K562 (cell line): ENCODE measurements around the gene ANO4. TPM values are rescaled to one million over a fixed set of nuclear protein-coding genes. Genes with fewer than 3 reads are reported as not detected.

ENCODE experiments used
- ATAC-seq: fragments of 200-7000 bp; cut with Tn5 transposase; 3 replicates; pipeline ENCODE4 v1.9.1; 2020; ENCODE audit warnings: moderate library complexity
- BruUV-seq: library from RNA; stranded (reverse); fragments of 400-500 nt; replicated peaks from 2 replicates; lab custom pipeline; 2021; lab: Mats Ljungman, UMichigan
- CTCF ChIA-PET: fragments of 300-600 bp; formaldehyde crosslinking; extraction: SDS; loops from one replicate; lab custom pipeline; 2021; ENCODE audit warnings: low intra/inter-chr PET ratio; lab: Yijun Ruan, JAX
- POLR2A ChIA-PET: fragments of 300-600, 350-650 bp; sonication (Branson Sonifier 250); formaldehyde crosslinking; extraction: SDS; loops from one replicate; lab custom pipeline; 2021; ENCODE audit warnings: antibody characterized with exemption, inconsistent platforms; lab: Yijun Ruan, JAX
- DNase-seq, 4 experiments: peaks; one replicate each; pipeline versions ENCODE4 v3.0.0 to v3.0.0-alpha.2; 2011 to 2018; ENCODE audit warnings: low spot score in 3 of 4, mixed read lengths in 3 of 4; ENCODE audit errors: extremely low read depth in 1 of 4
- FAIRE-seq: peaks from 2 replicates; lab custom pipeline; 2011; peaks lifted over from hg19 to GRCh38; lab: Jason Lieb, UNC
- H2AFZ ChIP-seq: 2 replicates; pipeline ENCODE4 v1.6.0; 2011; ENCODE audit warnings: low read depth, low read length, control low read depth, inconsistent platforms
- H3K27ac ChIP-seq: fragments of 200-600 bp; 3 replicates; pipeline ENCODE4 v1.8.0; 2011; ENCODE audit warnings: low read depth, mild to moderate bottlenecking, control low read depth, inconsistent platforms, low read length, moderate library complexity, mixed read lengths; ENCODE audit errors: extremely low read depth
- H3K27me3 ChIP-seq, 2 experiments: fragments of 300-600 bp in 1 of 2; 2 replicates in 1 of 2; 3 replicates in 1 of 2; pipeline versions ENCODE4 v1.6.0 to v1.8.0; 2011; ENCODE audit warnings: inconsistent platforms in 2 of 2, low read length in 2 of 2, mild to moderate bottlenecking in 1 of 2, mixed read lengths in 1 of 2, moderate library complexity in 1 of 2; ENCODE audit not compliant: control insufficient read depth in 2 of 2, insufficient read depth in 2 of 2
- H3K36me3 ChIP-seq: fragments of 300-600 bp; 3 replicates; pipeline ENCODE4 v1.8.0; 2011; ENCODE audit warnings: mild to moderate bottlenecking, low read length, inconsistent platforms; ENCODE audit not compliant: control insufficient read depth, insufficient read depth
- H3K4me1 ChIP-seq, 2 experiments: fragments of 200-600 bp in 1 of 2; replicated peaks in 1 of 2; 2 replicates in 1 of 2; 3 replicates in 1 of 2; pipeline versions ENCODE4 v1.5.1 to v1.8.0; 2011; ENCODE audit warnings: inconsistent platforms in 2 of 2, low read length in 2 of 2, mild to moderate bottlenecking in 1 of 2, mixed read lengths in 1 of 2, moderate library complexity in 1 of 2; ENCODE audit not compliant: control insufficient read depth in 2 of 2, insufficient read depth in 2 of 2
- H3K4me2 ChIP-seq: 2 replicates; pipeline ENCODE4 v1.6.1; 2011; ENCODE audit warnings: low read length, control low read depth, inconsistent platforms, mixed read lengths; ENCODE audit not compliant: insufficient read depth
- H3K4me3 ChIP-seq: fragments of 200-600 bp; sonication (generic), shearing (Covaris generic); 2 replicates; pipeline ENCODE4 v1.5.1; 2016; ENCODE audit warnings: control low read depth, inconsistent platforms
- H3K79me2 ChIP-seq: fragments of 200-600 bp; 3 replicates; pipeline ENCODE4 v1.8.0; 2011; ENCODE audit warnings: low read length, inconsistent platforms; ENCODE audit not compliant: control insufficient read depth, insufficient read depth
- H3K9ac ChIP-seq, 2 experiments: 2 replicates each; pipeline versions ENCODE4 v1.6.0 to v1.6.1; 2011; ENCODE audit warnings: low read depth in 2 of 2, low read length in 2 of 2, control low read depth in 1 of 2, inconsistent platforms in 1 of 2, mild to moderate bottlenecking in 1 of 2, mixed read lengths in 1 of 2; ENCODE audit not compliant: insufficient read depth in 1 of 2
- H3K9me1 ChIP-seq: one replicate; pipeline ENCODE4 v1.6.0; 2011; ENCODE audit warnings: inconsistent platforms, mild to moderate bottlenecking, low read length, moderate library complexity; ENCODE audit not compliant: control insufficient read depth, insufficient read depth
- H3K9me3 ChIP-seq: replicated peaks from 2 replicates; pipeline ENCODE4 v1.5.1; 2011; ENCODE audit warnings: low read depth, low read length, inconsistent platforms; ENCODE audit not compliant: control insufficient read depth, insufficient read depth
- H4K20me1 ChIP-seq: replicated peaks from 2 replicates; pipeline ENCODE4 v1.6.1; 2011; ENCODE audit warnings: low read length, inconsistent platforms, mixed read lengths; ENCODE audit not compliant: control insufficient read depth, insufficient read depth
- CXXC5 ChIP-seq: fragments of 250-450 bp; sonication (Bioruptor Pico); IDR thresholded peaks from 2 replicates; pipeline ENCODE4 v1.8.0; 2022; ENCODE audit warnings: inconsistent platforms, mild to moderate bottlenecking, moderate library complexity
- EP300 ChIP-seq: IDR thresholded peaks from 2 replicates; pipeline ENCODE4 v1.6.1; 2012; ENCODE audit warnings: low read length, improper control_type of control experiment
- HDAC6 ChIP-seq: IDR thresholded peaks from 2 replicates; pipeline ENCODE4 v1.6.1; 2012; ENCODE audit warnings: low read depth, mild to moderate bottlenecking, control low read depth, inconsistent platforms, low read length, moderate library complexity
- MEF2D ChIP-seq: conservative IDR thresholded peaks from 2 replicates; pipeline ENCODE4 v1.6.1; 2016; ENCODE audit warnings: low read depth, missing genetic modification characterization, missing compliant biosample characterization
- NBN ChIP-seq: fragments of 450-650 bp; IDR thresholded peaks from 2 replicates; pipeline ENCODE4 v1.6.1; 2016; ENCODE audit warnings: low read depth, mild to moderate bottlenecking
- NFE2 ChIP-seq: IDR thresholded peaks from 2 replicates; pipeline ENCODE4 v1.6.1; 2014; ENCODE audit warnings: antibody characterized with exemption, low read depth
- NFIC ChIP-seq: fragments of 450-650 bp; IDR thresholded peaks from 2 replicates; pipeline ENCODE4 v1.6.1; 2017; ENCODE audit warnings: mild to moderate bottlenecking, inconsistent platforms
- PCBP1 ChIP-seq: fragments of 200-400 bp; formaldehyde crosslinking; IDR thresholded peaks from 2 replicates; pipeline ENCODE4 v1.6.1; 2018; ENCODE audit warnings: mild to moderate bottlenecking, low read depth, low read length; ENCODE audit not compliant: poor library complexity, severe bottlenecking
- STAT5A ChIP-seq: IDR thresholded peaks from 2 replicates; pipeline ENCODE4 v1.6.1; 2012; ENCODE audit warnings: low read length, inconsistent platforms, borderline replicate concordance
- TCF3 ChIP-seq: sonication (generic); formaldehyde crosslinking; IDR thresholded peaks from 2 replicates; pipeline ENCODE4 v1.4.0; 2020; ENCODE audit warnings: mild to moderate bottlenecking, missing genetic modification reagents
- ZNF589 ChIP-seq: fragments of 200-800 bp; sonication (Bioruptor generic); IDR thresholded peaks from 2 replicates; pipeline ENCODE4 v1.6.1; 2016; ENCODE audit warnings: low read depth, missing genetic modification characterization, missing compliant biosample characterization
- WGBS: fragments of 100-300 bp; shearing (Covaris generic); methylation state at CpG from one replicate; pipeline ENCODE4 v1.1.6; 2016; ENCODE audit warnings: low coverage, mixed read lengths; ENCODE audit not compliant: insufficient coverage; ENCODE audit errors: missing lambda C conversion rate; 5-methylcytosine and 5-hydroxymethylcytosine counted together
- in situ Hi-C: fragments of 300-500 bp; cut with MboI; formaldehyde crosslinking; loops from 4 replicates; pipeline ENCODE4 v1.15.0; 2018; ENCODE audit warnings: inconsistent platforms, mixed read lengths
- intact Hi-C: fragments of 100-400 bp; cut with micrococcal nuclease; formaldehyde crosslinking; loops from 2 replicates; pipeline ENCODE4 v1.14.2; 2022
- polyA plus RNA-seq, 8 experiments: library from polyadenylated mRNA; depleted of rRNA in 4 of 8; stranded (reverse) in 5 of 8; unstranded in 3 of 8; fragments of >200 nt; fragmentation: Nextera tagmentation in 2 of 8; fragmentation: Illumina TruSeq in 1 of 8; extraction: Ambion mirVana in 2 of 8; extraction: Trizol in 1 of 8; gene quantifications; 2 replicates each; pipeline versions ENCODE4 v1.2.1 to v1.2.3, GENCODE V29; 2011 to 2014; ENCODE audit warnings: inconsistent platforms in 1 of 8, missing spikeins in 1 of 8
- total RNA-seq, 7 experiments: library from RNA; depleted of rRNA in 6 of 7; stranded (reverse); fragments of >200 nt in 6 of 7; fragmentation: Illumina TruSeq in 2 of 7; extraction: Trizol in 2 of 7; gene quantifications; 2 replicates each; pipeline versions ENCODE4 v1.2.1 to v1.2.3, GENCODE V29; 2011 to 2021; ENCODE audit warnings: low replicate concordance in 1 of 7

The ANO4 gene
- total and polyA plus RNA-seq, 9 of the 15 experiments (the other 6 are each of a cell fraction or from before 2014, with no cell fraction given), result not detected

DNA sequence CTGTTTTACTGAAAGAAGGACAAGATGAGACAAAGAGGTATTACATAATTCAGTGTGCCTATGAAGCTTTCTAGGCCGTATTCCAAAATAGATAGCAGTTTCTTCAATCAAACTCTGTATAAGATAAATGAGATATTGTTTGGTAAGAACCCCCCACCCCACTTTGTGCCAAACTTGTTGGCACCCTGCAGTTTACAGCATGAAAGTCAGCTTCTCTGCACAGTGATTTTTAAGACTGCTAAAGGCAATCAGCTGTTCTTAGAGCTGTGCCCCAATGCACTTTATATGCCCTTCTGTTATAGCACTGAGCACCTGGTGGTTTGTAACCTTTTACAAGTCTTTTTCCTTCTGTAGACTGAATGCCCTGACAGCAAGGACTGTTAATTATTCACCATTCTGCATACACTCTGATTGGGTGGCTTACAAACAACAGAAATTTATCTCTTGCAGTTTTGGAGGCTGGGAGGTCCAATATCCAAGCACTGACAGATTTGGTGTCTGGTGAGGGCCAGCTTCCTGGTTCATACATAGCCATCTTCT is 76.7 kb downstream of the ANO4 start:
- FAIRE-seq, result no peak
- no peaks in the 10 kb centered on the region for H3K36me3 ChIP-seq
- H3K9ac ChIP-seq, result no peak overlapping the region
- H3K9me1 ChIP-seq, result no peaks in the 10 kb centered on the region
- H3K9me3 ChIP-seq, result no peaks in the 10 kb centered on the region
- intact Hi-C loops, result no loop called here
- in situ Hi-C loops, result no loop called here
- H2AFZ ChIP-seq, result no peak overlapping the region
- CTCF ChIA-PET, result no interaction called here
- no peaks in the 10 kb centered on the region for H3K27me3 ChIP-seq
- no peaks in the 10 kb centered on the region for H4K20me1 ChIP-seq
- H3K4me2 ChIP-seq, result no peak overlapping the region
- no peak for DNase-seq
- POLR2A ChIA-PET, result interaction anchor here (1.2 kb wide), 1 partner anchor 12 kb away, joined by 3 read pairs; no protein-coding TSS in a partner anchor
- 0% methylated on average over 1 of the region's 1 CpG for WGBS
- ATAC-seq, result no peak
- no peak overlapping the region for H3K27ac ChIP-seq
- no peak overlapping the region for H3K4me3 ChIP-seq
- TF ChIP-seq TCF3 (CRISPR knock-in tag) (no peak), STAT5A (no peak), CXXC5 (CRISPR knock-in tag) (no peak), NBN (no peak), EP300 (no peak), NFE2 (no peak), MEF2D (no peak), PCBP1 (no peak), HDAC6 (no peak), ZNF589 (CRISPR knock-in tag) (no peak), NFIC (no peak)
- H3K4me1 ChIP-seq, result no peaks in the 10 kb centered on the region
- H3K79me2 ChIP-seq, result no peaks in the 10 kb centered on the region
- BruUV-seq, result no TSS peak
